H9 (cell line): ENCODE data around the gene C2orf68. TPM values are rescaled to one million over a fixed set of nuclear protein-coding genes. Genes with fewer than 3 reads are reported as not detected.
A peak's percentile ranks its signal among the peaks of the same experiment; 100 is the strongest.

Source experiments
- DNase-seq: peaks from one replicate; pipeline ENCODE4 v3.0.0-alpha.2; 2017
- H2AFZ ChIP-seq: one replicate; pipeline ENCODE4 v1.6.1; 2013; ENCODE audit warnings: mild to moderate bottlenecking, low read length, control low read depth, moderate library complexity
- H2AK5ac ChIP-seq: 2 replicates; pipeline ENCODE4 v1.6.1; 2013; ENCODE audit warnings: low read length, control low read depth, mixed read lengths; ENCODE audit not compliant: insufficient read length
- H2BK120ac ChIP-seq: one replicate; pipeline ENCODE4 v1.6.1; 2013; ENCODE audit warnings: low read depth, mild to moderate bottlenecking, low read length, control low read depth, inconsistent platforms; ENCODE audit not compliant: poor library complexity, severe bottlenecking
- H2BK12ac ChIP-seq: 2 replicates; pipeline ENCODE4 v1.6.1; 2013; ENCODE audit warnings: low read length, control low read depth, mixed read lengths, low read depth; ENCODE audit not compliant: insufficient read length
- H2BK15ac ChIP-seq: 2 replicates; pipeline ENCODE4 v1.6.1; 2013; ENCODE audit warnings: low read depth, low read length, control low read depth
- H2BK20ac ChIP-seq: one replicate; pipeline ENCODE4 v1.6.1; 2013; ENCODE audit warnings: low read depth, mild to moderate bottlenecking, low read length, control low read depth, inconsistent platforms; ENCODE audit not compliant: poor library complexity, severe bottlenecking
- H2BK5ac ChIP-seq: 2 replicates; pipeline ENCODE4 v1.6.1; 2013; ENCODE audit warnings: low read length, control low read depth, mixed read lengths; ENCODE audit not compliant: insufficient read length
- H3K14ac ChIP-seq: 2 replicates; pipeline ENCODE4 v1.6.1; 2013; ENCODE audit warnings: low read length, control low read depth; ENCODE audit not compliant: insufficient read depth
- H3K18ac ChIP-seq: 2 replicates; pipeline ENCODE4 v1.6.1; 2013; ENCODE audit warnings: low read depth, mild to moderate bottlenecking, mixed read lengths, low read length, control low read depth; ENCODE audit not compliant: insufficient read length
- H3K23ac ChIP-seq: 2 replicates; pipeline ENCODE4 v1.6.1; 2013; ENCODE audit warnings: low read length, control low read depth, mixed read lengths, low read depth; ENCODE audit not compliant: insufficient read length
- H3K23me2 ChIP-seq: 2 replicates; pipeline ENCODE4 v1.6.1; 2013; ENCODE audit warnings: low read depth, mild to moderate bottlenecking, mixed read lengths, low read length, control low read depth; ENCODE audit not compliant: insufficient read length, poor library complexity, severe bottlenecking
- H3K27ac ChIP-seq: 2 replicates; pipeline ENCODE4 v1.5.1; 2013; ENCODE audit warnings: low read length, control low read depth, mixed read lengths, low read depth; ENCODE audit not compliant: insufficient read length
- H3K27me3 ChIP-seq: 2 replicates; pipeline ENCODE4 v1.6.1; 2013; ENCODE audit warnings: low read length, control low read depth, inconsistent platforms; ENCODE audit not compliant: insufficient read depth
- H3K4ac ChIP-seq: 2 replicates; pipeline ENCODE4 v1.6.1; 2013; ENCODE audit warnings: low read depth, mild to moderate bottlenecking, control low read depth, inconsistent platforms, low read length, moderate library complexity
- H3K4me1 ChIP-seq: 2 replicates; pipeline ENCODE4 v1.6.1; 2013; ENCODE audit warnings: low read length, control low read depth, inconsistent platforms; ENCODE audit not compliant: insufficient read depth
- H3K4me2 ChIP-seq: 2 replicates; pipeline ENCODE4 v1.6.1; 2013; ENCODE audit warnings: low read length, control low read depth, mixed read lengths; ENCODE audit not compliant: insufficient read length, insufficient read depth
- H3K56ac ChIP-seq: 2 replicates; pipeline ENCODE4 v1.6.1; 2013; ENCODE audit warnings: low read depth, mild to moderate bottlenecking, mixed read lengths, low read length, control low read depth; ENCODE audit not compliant: insufficient read length
- H3K79me1 ChIP-seq: 2 replicates; pipeline ENCODE4 v1.6.1; 2013; ENCODE audit warnings: low read depth, mild to moderate bottlenecking, moderate library complexity, low read length, control low read depth, inconsistent platforms; ENCODE audit not compliant: insufficient read depth, poor library complexity, severe bottlenecking
- H3K79me2 ChIP-seq: 2 replicates; pipeline ENCODE4 v1.6.1; 2013; ENCODE audit warnings: low read length, control low read depth, inconsistent platforms; ENCODE audit not compliant: insufficient read depth
- H3K9ac ChIP-seq: 2 replicates; pipeline ENCODE4 v1.6.1; 2013; ENCODE audit warnings: low read length, control low read depth, mixed read lengths; ENCODE audit not compliant: insufficient read length; ENCODE audit errors: extremely low read depth
- H3K9me3 ChIP-seq: one replicate; pipeline ENCODE4 v1.6.1; 2013; ENCODE audit warnings: low read depth, low read length, inconsistent platforms; ENCODE audit not compliant: control insufficient read depth
- H3T11ph ChIP-seq: one replicate; pipeline ENCODE4 v1.6.1; 2013; ENCODE audit warnings: mild to moderate bottlenecking, low read length, control low read depth, inconsistent platforms
- H4K20me1 ChIP-seq: one replicate; pipeline ENCODE4 v1.6.1; 2013; ENCODE audit not compliant: control insufficient read depth, insufficient read length, insufficient read depth
- H4K5ac ChIP-seq: 2 replicates; pipeline ENCODE4 v1.6.1; 2013; ENCODE audit warnings: low read depth, mild to moderate bottlenecking, mixed read lengths, low read length, control low read depth; ENCODE audit not compliant: insufficient read length
- H4K8ac ChIP-seq: replicated peaks from 2 replicates; pipeline ENCODE4 v1.6.1; 2013; ENCODE audit warnings: low read length, control low read depth, mixed read lengths, low read depth; ENCODE audit not compliant: insufficient read length
- H4K91ac ChIP-seq: 2 replicates; pipeline ENCODE4 v1.6.1; 2013; ENCODE audit warnings: low read depth, mild to moderate bottlenecking, moderate library complexity, mixed read lengths, low read length, control low read depth; ENCODE audit not compliant: insufficient read length
- H3K27ac Mint-ChIP-seq, 3 experiments: 2 replicates in 2 of 3; 3 replicates in 1 of 3; pipeline ENCODE4 v1.8.0; 2020 to 2021; ENCODE audit warnings: mixed read lengths in 3 of 3, mild to moderate bottlenecking in 1 of 3, moderate library complexity in 1 of 3
- H3K27me3 Mint-ChIP-seq: 2 replicates; pipeline ENCODE4 v1.8.0; 2021; ENCODE audit warnings: low read depth, mild to moderate bottlenecking, moderate library complexity, mixed read lengths
- H3K36me3 Mint-ChIP-seq, 3 experiments: 2 replicates in 2 of 3; 3 replicates in 1 of 3; pipeline ENCODE4 v1.8.0; 2020 to 2021; ENCODE audit warnings: low read depth in 3 of 3, mixed read lengths in 3 of 3; ENCODE audit not compliant: insufficient read depth in 1 of 3
- H3K4me1 Mint-ChIP-seq, 2 experiments: 2 replicates each; pipeline ENCODE4 v1.8.0; 2020; ENCODE audit warnings: mixed read lengths in 2 of 2
- H3K4me3 Mint-ChIP-seq, 2 experiments: 2 replicates in 1 of 2; 3 replicates in 1 of 2; pipeline ENCODE4 v1.8.0; 2020 to 2021; ENCODE audit warnings: mild to moderate bottlenecking in 2 of 2, mixed read lengths in 2 of 2, moderate library complexity in 1 of 2
- H3K9me3 Mint-ChIP-seq, 2 experiments: 2 replicates in 1 of 2; 3 replicates in 1 of 2; pipeline ENCODE4 v1.8.0; 2020; ENCODE audit warnings: mild to moderate bottlenecking in 2 of 2, mixed read lengths in 2 of 2, moderate library complexity in 1 of 2
- WGBS: extraction: QIAGEN DNeasy Blood & Tissue Kit; methylation state at CpG from one replicate; pipeline ENCODE4 v1.1.7; 2013; ENCODE audit warnings: missing lambda C conversion rate, low lambda C conversion rate, mixed read lengths; ENCODE audit not compliant: insufficient read length; ENCODE audit errors: extremely low coverage; 5-methylcytosine and 5-hydroxymethylcytosine counted together
- total RNA-seq: library from RNA; stranded (reverse); gene quantifications from 2 replicates; pipeline ENCODE4 v1.2.1, GENCODE V29; 2021
- TF ChIP-seq, protein P1 (sequence below): fragments of 200-600 bp; sonication (generic); conservative IDR thresholded peaks from 3 replicates; pipeline ENCODE4 v1.8.0; 2021; ENCODE audit warnings: antibody characterized with exemption, mild to moderate bottlenecking

The C2orf68 gene
- total RNA-seq, 1 experiment from 2014 or later = 39.6 TPM

DNA sequence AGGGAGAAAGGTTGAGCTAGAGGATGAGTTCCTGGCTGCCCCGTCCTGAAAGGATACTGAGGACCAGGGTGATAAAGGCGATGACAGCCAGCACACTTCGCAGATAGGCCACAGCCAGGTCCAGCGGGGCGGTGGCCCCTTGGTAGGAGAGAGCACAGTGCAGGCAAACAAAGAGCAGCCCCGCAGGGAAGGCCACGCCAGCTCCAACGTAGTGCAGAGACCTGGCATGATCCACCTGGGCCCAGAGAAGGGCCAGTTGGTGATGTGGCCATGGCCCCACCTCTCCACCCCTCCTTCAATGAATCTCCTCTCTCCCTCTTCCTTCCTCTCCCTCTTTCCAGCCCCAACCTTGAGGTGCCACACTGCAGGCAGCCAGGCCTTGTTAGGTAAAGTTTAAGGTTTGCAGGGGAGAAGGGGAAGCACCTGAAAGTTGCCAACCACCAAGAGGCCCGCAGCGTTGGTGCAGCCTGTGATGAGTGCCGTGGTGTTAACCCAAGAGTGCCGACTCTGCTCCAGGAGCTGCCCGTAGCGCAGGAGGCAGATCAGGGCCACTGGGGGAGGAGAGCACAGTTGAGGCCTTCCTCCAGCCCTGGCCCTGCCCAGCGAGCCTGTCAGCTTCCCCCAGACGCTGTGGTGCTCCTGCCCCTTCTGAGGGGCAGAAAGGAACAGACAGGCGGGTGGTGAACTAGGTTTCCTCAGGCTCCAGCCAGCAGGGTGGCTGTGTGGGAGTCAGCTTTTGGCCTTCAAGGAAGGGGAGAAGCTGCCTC, 12.2 kb downstream of the C2orf68 start:
- peak overlapping the region in 1 of 3 experiments; percentile 67; a peak in 1 of 7 replicates for H3K27ac Mint-ChIP-seq
- Histone ChIP-seq H2BK15ac (no peak overlapping the region), H3K9me3 (no peaks in the 10 kb centered on the region), H2AK5ac (no peak overlapping the region), H3K4me1 (peaks cover 3% of the 10 kb centered on the region; the same call in 1 of the 2 replicates), H4K8ac (no peak overlapping the region), H3K56ac (no peak overlapping the region), H4K20me1 (no peaks in the 10 kb centered on the region), H2AFZ (no peak overlapping the region), H4K91ac (no peak overlapping the region), H3K18ac (no peak overlapping the region), H3K79me1 (no peaks in the 10 kb centered on the region), H3K9ac (no peak overlapping the region), H3K23ac (no peak overlapping the region), H2BK120ac (no peak overlapping the region), H3K27me3 (no peaks in the 10 kb centered on the region), H2BK12ac (no peak overlapping the region), H3K79me2 (no peaks in the 10 kb centered on the region), H2BK20ac (no peak overlapping the region), H3K4me2 (no peak overlapping the region), H3K14ac (no peak overlapping the region), H4K5ac (no peak overlapping the region), H3T11ph (no peak overlapping the region), H3K23me2 (peaks cover 14% of the 10 kb centered on the region), H2BK5ac (no peak overlapping the region), H3K27ac (no peak overlapping the region), H3K4ac (no peak overlapping the region)
- TF ChIP-seq, protein P1, sequence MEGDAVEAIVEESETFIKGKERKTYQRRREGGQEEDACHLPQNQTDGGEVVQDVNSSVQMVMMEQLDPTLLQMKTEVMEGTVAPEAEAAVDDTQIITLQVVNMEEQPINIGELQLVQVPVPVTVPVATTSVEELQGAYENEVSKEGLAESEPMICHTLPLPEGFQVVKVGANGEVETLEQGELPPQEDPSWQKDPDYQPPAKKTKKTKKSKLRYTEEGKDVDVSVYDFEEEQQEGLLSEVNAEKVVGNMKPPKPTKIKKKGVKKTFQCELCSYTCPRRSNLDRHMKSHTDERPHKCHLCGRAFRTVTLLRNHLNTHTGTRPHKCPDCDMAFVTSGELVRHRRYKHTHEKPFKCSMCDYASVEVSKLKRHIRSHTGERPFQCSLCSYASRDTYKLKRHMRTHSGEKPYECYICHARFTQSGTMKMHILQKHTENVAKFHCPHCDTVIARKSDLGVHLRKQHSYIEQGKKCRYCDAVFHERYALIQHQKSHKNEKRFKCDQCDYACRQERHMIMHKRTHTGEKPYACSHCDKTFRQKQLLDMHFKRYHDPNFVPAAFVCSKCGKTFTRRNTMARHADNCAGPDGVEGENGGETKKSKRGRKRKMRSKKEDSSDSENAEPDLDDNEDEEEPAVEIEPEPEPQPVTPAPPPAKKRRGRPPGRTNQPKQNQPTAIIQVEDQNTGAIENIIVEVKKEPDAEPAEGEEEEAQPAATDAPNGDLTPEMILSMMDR = no peak
- no peaks in the 10 kb centered on the region; the same call in 1 of the 2 replicates for H3K27me3 Mint-ChIP-seq
- peaks cover 0 to 24% (median 21%) of the 10 kb centered on the region in 3 experiments; a peak in 5 of 7 replicates for H3K36me3 Mint-ChIP-seq
- H3K9me3 Mint-ChIP-seq = no peaks in the 10 kb centered on the region
- no peak for DNase-seq
- H3K4me3 Mint-ChIP-seq = no peak overlapping the region
- H3K4me1 Mint-ChIP-seq = peaks cover 20 to 25% of the 10 kb centered on the region in 2 experiments
- WGBS = no CpG with 5 or more reads among the region's 17 CpGs
